Esophagus muscularis mucosa (tissue), 4 donors: ENCODE measurements around the gene SPEF2. TPM values are rescaled to one million over a fixed set of nuclear protein-coding genes. Genes with fewer than 3 reads are reported as not detected.

ENCODE experiments used
- DNase-seq: peaks from one replicate; pipeline ENCODE4 v3.0.0-alpha.2; 2017; ENCODE audit errors: extremely low spot score
- H3K27ac ChIP-seq, 4 donors: fragments of 200-600 bp; sonication (generic); replicated peaks in 1 of 4; 1 replicate in 3 of 4; 2 replicates in 1 of 4; pipeline ENCODE4 v1.5.1; 2016 to 2019; ENCODE audit warnings: mild to moderate bottlenecking in 1 of 4
- H3K27me3 ChIP-seq, 4 donors: fragments of 200-600 bp; sonication (generic); one replicate each; pipeline versions ENCODE4 v1.5.1 to v1.6.0; 2016 to 2019
- H3K36me3 ChIP-seq, 4 donors: fragments of 200-600 bp; sonication (generic); one replicate each; pipeline ENCODE4 v1.5.1; 2016 to 2019
- H3K4me1 ChIP-seq, 4 donors: fragments of 200-600 bp; sonication (generic); one replicate each; pipeline ENCODE4 v1.5.1; 2016 to 2019
- H3K4me3 ChIP-seq, 4 donors: fragments of 200-600 bp; sonication (generic); 1 replicate in 2 of 4; 2 replicates in 2 of 4; pipeline ENCODE4 v1.5.1; 2016 to 2019; ENCODE audit warnings: mild to moderate bottlenecking in 4 of 4, moderate library complexity in 1 of 4
- H3K9me3 ChIP-seq, 4 donors: fragments of 200-600 bp; sonication (generic); 1 replicate in 3 of 4; 2 replicates in 1 of 4; pipeline ENCODE4 v1.5.1; 2016 to 2019
- CTCF ChIP-seq, 3 experiments: fragments of 200-600 bp in 2 of 3; fragments of 450-650 bp in 1 of 3; sonication (generic) in 2 of 3; IDR thresholded peaks; one replicate each; pipeline ENCODE4 v1.5.1; 2017 to 2019; ENCODE audit warnings: antibody characterized with exemption in 3 of 3, mild to moderate bottlenecking in 2 of 3, moderate library complexity in 1 of 3
- EP300 ChIP-seq: sonication (generic); formaldehyde crosslinking; IDR thresholded peaks from one replicate; pipeline ENCODE4 v1.6.1; 2017; ENCODE audit warnings: antibody characterized with exemption
- POLR2A ChIP-seq: fragments of 450-650 bp; IDR thresholded peaks from one replicate; pipeline ENCODE4 v1.6.1; 2017; ENCODE audit warnings: antibody characterized with exemption, moderate library complexity, mild to moderate bottlenecking, low read depth
- POLR2AphosphoS5 ChIP-seq, 2 donors: sonication (generic); formaldehyde crosslinking; IDR thresholded peaks; one replicate each; pipeline ENCODE4 v1.6.1; 2017; ENCODE audit warnings: antibody characterized with exemption in 2 of 2
- WGBS: methylation state at CpG from one replicate; pipeline ENCODE4 v1.1.5; 2018; 5-methylcytosine and 5-hydroxymethylcytosine counted together
- intact Hi-C: fragments of 100-400 bp; cut with DNase I; formaldehyde crosslinking; loops from one replicate; pipeline ENCODE4 v1.15.1; 2023
- total RNA-seq, 4 donors: library from RNA; depleted of rRNA; stranded (reverse); fragments of >200 nt; gene quantifications; one replicate each; pipeline versions ENCODE4 v1.1.0 to v1.2.1, GENCODE V29; 2016

The SPEF2 gene
- total RNA-seq, 4 donors from 2014 or later: 2.8 to 4.6 (median 3.1) TPM

GRCh38 chr5:35683466-35683865, 65.8 kb downstream of the SPEF2 start:
- intact Hi-C loops: no loop called here
- no peaks in the 10 kb centered on the region for H3K36me3 ChIP-seq
- no peak for DNase-seq
- no peak overlapping the region for H3K27ac ChIP-seq
- no peak overlapping the region for H3K4me3 ChIP-seq
- H3K9me3 ChIP-seq: no peaks in the 10 kb centered on the region
- no peaks in the 10 kb centered on the region for H3K27me3 ChIP-seq
- TF ChIP-seq POLR2AphosphoS5 (IDR thresholded peaks at IDR 0.05) (no peak), CTCF (IDR thresholded peaks at IDR 0.05) (no peak), POLR2A (no peak), EP300 (no peak)
- WGBS: 89% methylated on average over 6 of the region's 6 CpGs
- no peaks in the 10 kb centered on the region for H3K4me1 ChIP-seq

DNA sequence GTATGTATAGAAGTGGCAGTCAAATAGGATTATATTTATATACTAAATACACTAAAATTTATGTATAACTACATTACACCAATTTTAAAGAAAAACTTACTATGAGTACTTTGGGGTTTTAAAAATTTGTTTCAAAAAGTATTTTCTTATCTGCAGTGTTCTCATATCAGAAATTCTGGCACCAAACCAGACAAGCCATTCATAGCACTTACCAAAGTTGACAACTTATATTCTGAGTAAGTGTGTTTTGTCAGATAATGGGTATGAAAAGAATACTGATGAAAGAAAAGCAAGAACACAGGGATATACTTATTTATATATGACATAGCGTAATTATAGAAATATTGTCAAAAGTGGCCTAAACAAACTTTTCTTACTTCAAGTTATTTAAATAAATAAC, 67.5 kb downstream of the SPEF2 start:
- Histone ChIP-seq H3K9me3 (no peaks in the 10 kb centered on the region), H3K36me3 (no peaks in the 10 kb centered on the region), H3K4me1 (no peaks in the 10 kb centered on the region), H3K27me3 (no peaks in the 10 kb centered on the region), H3K27ac (no peak overlapping the region), H3K4me3 (no peak overlapping the region)
- 93% methylated on average over 1 of the region's 1 CpG for WGBS
- TF ChIP-seq EP300: no peak
- no peak for TF ChIP-seq CTCF (IDR thresholded peaks at IDR 0.05)
- TF ChIP-seq POLR2AphosphoS5 (IDR thresholded peaks at IDR 0.05): no peak
- no peak for TF ChIP-seq POLR2A
- DNase-seq: no peak
- intact Hi-C loops: no loop called here

DNA sequence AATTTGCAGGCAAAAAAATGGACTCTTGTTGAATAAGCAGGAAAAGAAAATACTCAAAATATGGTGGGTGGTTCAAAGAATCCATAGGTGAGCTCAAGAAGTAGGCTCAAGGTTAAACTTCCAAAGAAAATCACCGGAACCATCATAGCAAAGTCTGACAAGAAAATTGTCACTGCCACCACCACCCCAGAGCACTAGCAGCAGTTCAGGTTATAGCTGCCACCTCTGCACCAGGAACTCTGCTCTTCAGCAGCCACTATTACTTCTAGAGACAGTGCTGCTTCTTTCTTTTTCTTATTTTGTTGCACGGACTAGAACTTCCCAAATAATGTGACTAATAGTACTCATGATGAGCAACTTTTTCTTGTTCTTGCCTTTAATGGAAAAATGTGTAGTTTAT, 70.3 kb downstream of the SPEF2 start:
- WGBS: 87% methylated on average over 2 of the region's 2 CpGs
- Histone ChIP-seq H3K27me3 (no peaks in the 10 kb centered on the region), H3K36me3 (no peaks in the 10 kb centered on the region), H3K27ac (no peak overlapping the region), H3K4me1 (no peaks in the 10 kb centered on the region), H3K4me3 (no peak overlapping the region), H3K9me3 (no peaks in the 10 kb centered on the region)
- intact Hi-C loops: no loop called here
- no peak for DNase-seq
- TF ChIP-seq POLR2A (no peak), POLR2AphosphoS5 (IDR thresholded peaks at IDR 0.05) (no peak), EP300 (no peak), CTCF (IDR thresholded peaks at IDR 0.05) (no peak)

DNA sequence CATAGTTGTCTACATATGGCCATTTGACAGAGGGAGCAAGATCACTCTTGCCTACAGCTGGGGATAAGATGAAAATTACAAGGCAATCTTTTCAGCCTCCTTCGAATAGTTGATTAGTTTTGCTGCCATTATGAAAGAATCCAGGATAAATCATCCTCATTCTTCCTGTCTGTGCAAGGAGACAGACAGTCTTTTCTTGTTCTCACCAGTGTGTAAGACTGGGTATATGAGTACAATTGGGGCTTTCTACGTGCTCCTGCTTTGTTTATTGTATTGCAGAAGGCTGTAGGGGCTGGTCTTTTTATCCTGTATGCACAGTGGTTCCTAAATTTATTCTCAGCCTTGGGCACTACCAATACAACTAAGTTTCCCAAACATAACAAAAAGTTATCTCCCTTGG, 76.8 kb downstream of the SPEF2 start:
- Histone ChIP-seq H3K9me3 (no peaks in the 10 kb centered on the region), H3K27me3 (no peaks in the 10 kb centered on the region), H3K36me3 (no peaks in the 10 kb centered on the region), H3K4me3 (no peak overlapping the region), H3K4me1 (peaks cover 0 to 9% (median 0%) of the 10 kb centered on the region in 4 donors), H3K27ac (no peak overlapping the region)
- intact Hi-C loops: no loop called here
- 52% methylated on average over 2 of the region's 2 CpGs for WGBS
- no peak for DNase-seq
- no peak for TF ChIP-seq CTCF (IDR thresholded peaks at IDR 0.05)
- no peak for TF ChIP-seq POLR2A
- TF ChIP-seq EP300: no peak
- no peak for TF ChIP-seq POLR2AphosphoS5 (IDR thresholded peaks at IDR 0.05)
